HEK293T (cell line): ENCODE measurements around the gene GPATCH2.

ENCODE experiments used
- CTCF ChIA-PET: fragments of 350-600 bp; formaldehyde crosslinking; extraction: SDS; loops from one replicate; lab custom pipeline; 2021; ENCODE audit warnings: antibody characterized with exemption, inconsistent platforms; lab: Yijun Ruan, JAX
- POLR2A ChIA-PET: fragments of 350-600 bp; formaldehyde crosslinking; extraction: SDS; loops from one replicate; lab custom pipeline; 2020; ENCODE audit warnings: antibody characterized with exemption, inconsistent platforms; lab: Yijun Ruan, JAX
- DNase-seq: peaks from one replicate; pipeline ENCODE4 v3.0.0; 2012; ENCODE audit warnings: mixed read lengths; ENCODE audit errors: extremely low spot score
- ARNT ChIP-seq: fragments of 450-650 bp; IDR thresholded peaks from 2 replicates; pipeline ENCODE4 v1.6.1; 2017; ENCODE audit warnings: mild to moderate bottlenecking
- BHLHE40 ChIP-seq: fragments of 450-650 bp; IDR thresholded peaks from 2 replicates; pipeline ENCODE4 v1.6.1; 2016; ENCODE audit warnings: mild to moderate bottlenecking, moderate library complexity, borderline replicate concordance
- CTBP1 ChIP-seq: fragments of 450-650 bp; IDR thresholded peaks from 2 replicates; pipeline ENCODE4 v1.6.1; 2016; ENCODE audit warnings: borderline replicate concordance
- ELF4 ChIP-seq: fragments of 450-650 bp; IDR thresholded peaks from 2 replicates; pipeline ENCODE4 v1.6.1; 2017; ENCODE audit warnings: antibody characterized with exemption
- FOXA1 ChIP-seq: fragments of 450-650 bp; IDR thresholded peaks from 2 replicates; pipeline ENCODE4 v1.6.1; 2016; ENCODE audit warnings: mild to moderate bottlenecking
- FOXK2 ChIP-seq: fragments of 450-650 bp; IDR thresholded peaks from 2 replicates; pipeline ENCODE4 v1.6.1; 2016; ENCODE audit warnings: mild to moderate bottlenecking
- FOXM1 ChIP-seq: fragments of 450-650 bp; IDR thresholded peaks from 2 replicates; pipeline ENCODE4 v1.6.1; 2017; ENCODE audit warnings: mild to moderate bottlenecking, borderline replicate concordance
- HDGF ChIP-seq: fragments of 450-650 bp; IDR thresholded peaks from 2 replicates; pipeline ENCODE4 v1.6.1; 2017; ENCODE audit warnings: antibody characterized with exemption, borderline replicate concordance
- L3MBTL2 ChIP-seq: fragments of 450-650 bp; conservative IDR thresholded peaks from 2 replicates; pipeline ENCODE4 v1.6.1; 2016; ENCODE audit warnings: mild to moderate bottlenecking
- LEF1 ChIP-seq: fragments of 450-650 bp; IDR thresholded peaks from 2 replicates; pipeline ENCODE4 v1.6.1; 2017; ENCODE audit warnings: mild to moderate bottlenecking, borderline replicate concordance
- NFRKB ChIP-seq: fragments of 450-650 bp; IDR thresholded peaks from 2 replicates; pipeline ENCODE4 v1.6.1; 2016; ENCODE audit warnings: mild to moderate bottlenecking, moderate library complexity
- SP1 ChIP-seq: fragments of 450-650 bp; IDR thresholded peaks from 2 replicates; pipeline ENCODE4 v1.6.1; 2017
- SUZ12 ChIP-seq: fragments of 450-650 bp; IDR thresholded peaks from 2 replicates; pipeline ENCODE4 v1.6.1; 2016; ENCODE audit warnings: mild to moderate bottlenecking
- TARDBP ChIP-seq: fragments of 450-650 bp; IDR thresholded peaks from 2 replicates; pipeline ENCODE4 v1.6.1; 2016
- ZNF384 ChIP-seq: fragments of 450-650 bp; IDR thresholded peaks from 2 replicates; pipeline ENCODE4 v1.6.1; 2016
- TF ChIP-seq, protein P1 (sequence below): fragments of 450-650 bp; IDR thresholded peaks from 2 replicates; pipeline ENCODE4 v1.6.1; 2016

GPATCH2 gene

DNA sequence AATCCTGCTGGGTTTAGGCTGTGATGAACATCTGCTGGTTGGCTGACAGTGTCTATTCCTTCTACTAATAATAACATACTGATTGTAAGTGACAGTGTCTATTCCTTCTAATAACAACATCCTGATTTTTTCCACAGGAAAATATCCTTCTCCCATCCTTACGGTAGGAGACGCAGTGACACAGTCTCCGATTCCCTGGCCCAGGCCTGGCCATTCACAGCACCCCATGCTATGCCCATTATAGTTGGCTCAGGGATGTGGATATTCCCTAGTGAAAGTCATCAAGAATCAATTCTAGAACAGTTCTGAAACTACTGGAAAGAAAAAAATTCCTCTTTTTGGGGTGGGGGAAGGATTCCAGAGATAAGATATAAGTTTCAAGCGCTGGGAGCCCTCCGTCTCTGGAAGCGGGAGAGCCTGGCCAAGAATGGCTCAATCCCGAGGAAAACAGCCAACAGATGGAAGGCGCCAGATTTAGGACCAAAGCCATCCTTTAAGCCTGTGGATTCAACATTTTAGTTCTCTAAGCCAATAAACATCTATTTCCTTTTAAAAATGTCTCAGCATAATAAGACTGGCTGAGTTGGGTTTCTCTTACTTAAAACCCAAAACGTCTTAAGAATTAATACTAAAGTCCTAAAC is 88.6 kb downstream of the GPATCH2 start:
- POLR2A ChIA-PET = no interaction called here

DNA sequence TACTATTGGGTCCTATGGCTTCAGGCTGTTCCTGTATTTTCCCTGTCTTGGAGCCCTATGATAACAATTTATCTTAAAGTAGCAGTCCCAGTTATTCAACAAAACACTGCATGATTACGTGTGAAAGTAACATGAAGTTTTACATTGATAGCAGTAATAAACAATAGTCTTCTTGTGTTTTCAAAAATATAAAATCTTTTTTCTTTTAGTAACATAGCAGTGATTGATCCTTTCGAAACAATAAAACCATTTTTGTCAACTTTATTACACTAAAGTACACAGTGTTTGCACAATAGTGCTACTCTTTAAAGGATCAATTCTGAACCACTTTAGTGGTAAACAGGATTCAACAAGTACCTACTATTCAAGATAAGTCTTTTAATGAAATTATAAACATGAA is 90.6 kb downstream of the GPATCH2 start:
- CTCF ChIA-PET = no interaction called here
- POLR2A ChIA-PET = no interaction called here
- DNase-seq = no peak
- no peak for TF ChIP-seq HDGF
- TF ChIP-seq FOXA1 = no peak
- TF ChIP-seq BHLHE40 = no peak
- no peak for TF ChIP-seq ZNF384
- no peak for TF ChIP-seq SP1
- TF ChIP-seq SUZ12 = no peak
- no peak for TF ChIP-seq ELF4
- no peak for TF ChIP-seq CTBP1
- TF ChIP-seq L3MBTL2 = no peak
- no peak for TF ChIP-seq LEF1
- TF ChIP-seq FOXK2 = no peak

More for the DNA sequence above, 88.6 kb downstream of the GPATCH2 start:
- no peak for DNase-seq
- CTCF ChIA-PET = no interaction called here
- TF ChIP-seq FOXK2 (no peak), HDGF (no peak), LEF1 (no peak), ARNT (no peak), NFRKB (no peak), BHLHE40 (no peak)
- TF ChIP-seq, protein P1, sequence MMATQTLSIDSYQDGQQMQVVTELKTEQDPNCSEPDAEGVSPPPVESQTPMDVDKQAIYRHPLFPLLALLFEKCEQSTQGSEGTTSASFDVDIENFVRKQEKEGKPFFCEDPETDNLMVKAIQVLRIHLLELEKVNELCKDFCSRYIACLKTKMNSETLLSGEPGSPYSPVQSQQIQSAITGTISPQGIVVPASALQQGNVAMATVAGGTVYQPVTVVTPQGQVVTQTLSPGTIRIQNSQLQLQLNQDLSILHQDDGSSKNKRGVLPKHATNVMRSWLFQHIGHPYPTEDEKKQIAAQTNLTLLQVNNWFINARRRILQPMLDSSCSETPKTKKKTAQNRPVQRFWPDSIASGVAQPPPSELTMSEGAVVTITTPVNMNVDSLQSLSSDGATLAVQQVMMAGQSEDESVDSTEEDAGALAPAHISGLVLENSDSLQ = no peak

DNA sequence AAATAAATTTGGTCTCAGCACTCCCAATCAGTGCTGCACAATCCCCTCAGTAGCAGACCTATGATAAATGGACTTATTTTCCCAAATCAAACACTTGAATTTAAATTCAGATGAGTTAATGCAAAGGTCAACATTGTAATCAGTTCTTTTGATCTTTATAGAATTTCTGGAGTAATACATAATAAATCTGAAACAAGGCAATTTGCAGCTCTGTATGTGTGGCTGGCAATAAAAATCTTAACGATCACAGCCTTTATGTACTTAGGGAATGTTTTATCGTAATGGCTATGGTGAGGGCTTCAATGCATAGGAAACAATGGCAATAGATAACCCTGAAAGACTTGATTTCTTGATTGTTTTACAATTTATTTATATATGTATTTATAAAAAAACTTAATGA is 91.4 kb downstream of the GPATCH2 start:
- TF ChIP-seq CTBP1 (no peak), NFRKB (no peak), HDGF (no peak), TARDBP (no peak), BHLHE40 (no peak), SP1 (no peak), ZNF384 (no peak), ELF4 (no peak), FOXA1 (peak; percentile 63), LEF1 (no peak)
- TF ChIP-seq, protein P1 = peak; percentile 43; the same call in 1 of the 2 replicates
- POLR2A ChIA-PET = no interaction called here
- no peak for DNase-seq
- CTCF ChIA-PET = no interaction called here

DNA sequence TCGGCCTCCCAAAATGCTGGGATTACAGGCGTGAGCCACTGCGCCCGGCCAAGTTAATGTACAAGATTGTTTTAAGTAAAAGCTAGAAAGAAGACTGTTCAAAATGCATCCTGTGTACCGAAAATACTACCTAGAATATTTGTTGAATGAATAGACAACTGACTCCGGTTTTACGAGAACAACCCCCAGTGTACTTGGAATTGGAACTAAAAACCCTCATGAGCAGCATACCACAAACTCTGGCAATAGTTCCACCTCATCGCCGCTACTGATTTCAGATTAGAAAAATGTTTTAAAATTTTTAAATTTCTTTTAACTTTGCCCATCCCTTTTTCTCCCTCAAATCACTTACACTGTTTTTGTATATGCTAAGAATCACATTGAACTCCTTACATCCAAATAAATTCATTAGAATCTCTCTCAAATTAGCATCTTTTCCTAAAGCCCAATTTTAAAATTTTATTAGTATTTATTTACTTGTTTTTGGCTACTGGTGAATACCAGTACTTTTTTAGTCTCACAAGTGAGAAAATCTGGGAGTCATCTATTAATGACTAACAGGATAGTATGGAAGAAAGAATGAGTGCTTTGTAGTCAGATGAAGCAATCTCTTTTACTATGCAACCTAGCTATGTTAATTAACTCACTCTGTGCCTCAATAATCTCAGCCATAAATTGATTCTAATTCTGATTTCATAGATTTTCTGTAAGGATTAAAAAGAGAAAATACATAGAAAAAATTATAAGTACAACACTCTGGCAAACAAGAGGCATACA is 95.1 kb downstream of the GPATCH2 start:
- DNase-seq = no peak
- CTCF ChIA-PET = no interaction called here
- POLR2A ChIA-PET = no interaction called here
- TF ChIP-seq ELF4 (no peak), FOXK2 (no peak), L3MBTL2 (no peak), HDGF (no peak), ARNT (no peak), BHLHE40 (no peak), TARDBP (no peak), SUZ12 (no peak), NFRKB (no peak), FOXA1 (no peak), CTBP1 (no peak), FOXM1 (no peak), SP1 (no peak), LEF1 (no peak), ZNF384 (no peak)
- TF ChIP-seq, protein P1 = no peak

DNA sequence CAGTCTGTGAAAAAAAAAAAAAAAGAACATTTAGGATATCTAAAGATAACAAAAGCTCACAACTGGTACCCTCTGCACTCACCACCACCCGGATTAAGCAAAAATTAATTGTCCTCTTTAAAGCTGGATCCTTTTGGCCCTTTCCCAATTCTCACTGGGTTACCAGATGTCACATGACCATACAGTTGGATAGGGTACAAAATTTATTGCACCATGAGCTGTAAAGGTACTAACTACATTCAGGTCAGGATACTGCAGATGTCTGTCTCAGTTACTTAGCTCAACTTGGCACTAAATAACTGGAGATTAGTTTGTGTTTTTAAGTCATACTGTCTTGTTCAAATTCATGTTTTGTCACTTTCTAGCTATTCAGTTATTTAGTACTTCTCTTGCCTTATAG is 96.3 kb downstream of the GPATCH2 start:
- DNase-seq = no peak
- ChIA-PET CTCF (interaction anchor here (0.6 kb wide), 1 partner anchor 35 kb away, joined by 3 read pairs; no protein-coding TSS in a partner anchor), POLR2A (no interaction called here)
- no peak for TF ChIP-seq LEF1
- TF ChIP-seq CTBP1 = no peak
- TF ChIP-seq SP1 = no peak
- no peak for TF ChIP-seq HDGF
- TF ChIP-seq ARNT = no peak
- TF ChIP-seq TARDBP = no peak
- no peak for TF ChIP-seq FOXK2
- TF ChIP-seq NFRKB = no peak
- no peak for TF ChIP-seq ZNF384
- TF ChIP-seq, protein P1 = no peak
- TF ChIP-seq FOXA1 = no peak
- no peak for TF ChIP-seq BHLHE40
- TF ChIP-seq FOXM1 = no peak
- TF ChIP-seq ELF4 = no peak
- TF ChIP-seq L3MBTL2 = no peak
